Activated naive CD4-positive, alpha-beta T cell (primary cell): Measurements from ENCODE around the gene TMEM214.
"Not testable (repeated sequence)": the region's sequence is repeated elsewhere in the genome, so short reads cannot be mapped to it uniquely, and the experiment has no call there.

Experiments used
- DNase-seq, 4 experiments: peaks; one replicate each; lab custom pipeline; 2025; lab: John Stamatoyannopoulos, UW

Gene TMEM214

GRCh38 chr2:27070653-27071276 is 38.0 kb downstream of the TMEM214 start:
- no peak for DNase-seq

DNA sequence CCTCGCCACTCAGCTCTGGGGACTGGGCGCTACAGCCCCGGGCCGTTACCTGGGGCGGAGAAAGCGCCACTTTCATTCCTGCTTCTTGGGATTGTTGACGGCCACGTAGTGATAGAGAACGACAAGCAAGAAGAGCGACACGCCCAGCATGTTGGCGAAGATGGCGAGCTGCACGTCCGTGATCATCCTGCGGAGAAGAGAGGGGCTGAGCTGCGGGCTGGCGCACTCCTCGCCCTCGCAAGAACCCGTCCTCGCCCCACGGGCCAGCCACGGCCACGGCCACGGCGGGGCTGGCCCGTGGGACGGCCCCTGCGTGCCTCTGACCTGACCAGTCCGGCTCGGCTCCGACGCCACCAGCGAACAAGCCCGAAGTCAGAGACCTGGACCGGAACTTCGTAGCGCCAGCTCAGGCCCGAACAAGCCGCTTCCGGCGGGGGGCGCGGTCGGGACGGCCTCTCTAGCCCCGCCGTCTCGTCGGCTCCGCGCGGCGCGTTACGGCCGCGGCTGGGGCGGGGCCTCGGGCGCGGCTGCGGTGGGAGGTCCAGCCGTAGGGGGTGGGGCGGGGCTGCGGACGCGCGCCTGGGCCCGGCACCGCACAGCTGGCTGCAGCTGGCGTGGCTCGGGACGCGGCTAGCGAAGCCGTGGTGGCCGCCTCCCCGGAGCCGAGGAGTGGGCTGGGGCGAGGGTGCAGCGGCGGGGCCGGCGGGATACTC is 38.7 kb downstream of the TMEM214 start, which contains the start of gene OST4:
OST4 (minus strand) TSS at position 378 of the 713 bp plus-strand sequence.
- DNase-seq: peak; percentile 50 to 88 (median 74)

DNA sequence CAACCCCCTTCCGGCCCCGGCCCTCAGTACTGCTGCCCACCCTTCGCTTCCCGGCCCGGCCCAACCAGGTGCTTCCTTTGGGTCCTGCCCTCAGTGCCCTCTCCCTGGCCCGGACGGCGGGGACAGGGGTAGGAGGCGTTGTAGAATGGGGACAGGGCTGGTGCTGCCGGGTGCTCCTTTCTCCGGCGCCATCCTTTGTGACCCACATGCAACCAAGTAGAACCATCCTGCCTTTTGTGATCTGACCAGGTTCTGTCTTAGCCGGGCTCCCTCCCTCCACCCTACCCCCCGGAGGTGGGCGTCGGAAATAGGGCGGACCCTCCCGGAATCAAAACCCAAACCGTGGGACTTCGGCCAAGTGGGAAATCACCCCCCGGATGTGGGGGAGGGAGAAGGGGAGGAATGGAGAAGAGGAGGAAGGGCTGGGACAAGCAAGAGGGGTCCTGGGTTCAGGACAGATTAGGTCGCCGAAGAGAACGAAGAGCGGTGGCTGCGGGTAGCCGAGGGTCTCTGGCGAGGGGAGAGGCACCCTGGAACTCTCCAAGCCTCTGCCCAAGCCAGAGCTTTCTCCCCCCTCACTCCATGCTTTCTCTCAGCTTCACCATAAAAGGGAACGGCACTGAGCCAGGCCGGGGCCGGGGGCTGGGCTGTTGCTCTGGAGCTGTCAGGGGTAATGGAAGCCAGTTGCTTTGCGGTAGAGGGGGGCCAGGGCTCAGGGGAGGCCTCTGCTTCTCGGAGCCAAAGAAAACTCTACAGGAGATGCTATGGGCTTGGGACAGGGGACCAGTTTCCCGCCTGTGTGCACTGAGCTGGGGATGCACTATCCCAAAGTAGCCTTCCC is 39.4 kb downstream of the TMEM214 start:
- DNase-seq: peak in 1 of 4 experiments; percentile 31

DNA sequence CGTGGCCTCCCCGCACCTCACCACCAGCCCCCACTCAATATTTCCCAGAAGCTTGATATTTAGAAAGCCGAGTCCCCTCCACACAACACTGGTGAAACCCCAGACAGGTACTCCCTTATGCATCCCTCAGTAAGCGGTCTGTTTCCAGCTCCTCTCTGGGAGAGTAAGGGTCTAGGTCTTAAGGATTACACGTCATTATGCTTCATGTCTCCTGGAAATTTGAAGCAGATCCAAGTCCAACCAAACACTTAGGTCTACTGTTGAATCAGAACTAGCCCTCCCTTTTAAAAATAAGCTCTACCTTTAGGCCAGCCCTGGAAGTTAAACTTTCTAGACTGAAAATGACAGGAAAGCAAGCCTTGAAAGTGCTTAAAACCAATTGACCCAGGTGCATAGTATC is 40.2 kb downstream of the TMEM214 start:
- no peak for DNase-seq

GRCh38 chr2:27073782-27074181 is 41.0 kb downstream of the TMEM214 start:
- no peak for DNase-seq

DNA sequence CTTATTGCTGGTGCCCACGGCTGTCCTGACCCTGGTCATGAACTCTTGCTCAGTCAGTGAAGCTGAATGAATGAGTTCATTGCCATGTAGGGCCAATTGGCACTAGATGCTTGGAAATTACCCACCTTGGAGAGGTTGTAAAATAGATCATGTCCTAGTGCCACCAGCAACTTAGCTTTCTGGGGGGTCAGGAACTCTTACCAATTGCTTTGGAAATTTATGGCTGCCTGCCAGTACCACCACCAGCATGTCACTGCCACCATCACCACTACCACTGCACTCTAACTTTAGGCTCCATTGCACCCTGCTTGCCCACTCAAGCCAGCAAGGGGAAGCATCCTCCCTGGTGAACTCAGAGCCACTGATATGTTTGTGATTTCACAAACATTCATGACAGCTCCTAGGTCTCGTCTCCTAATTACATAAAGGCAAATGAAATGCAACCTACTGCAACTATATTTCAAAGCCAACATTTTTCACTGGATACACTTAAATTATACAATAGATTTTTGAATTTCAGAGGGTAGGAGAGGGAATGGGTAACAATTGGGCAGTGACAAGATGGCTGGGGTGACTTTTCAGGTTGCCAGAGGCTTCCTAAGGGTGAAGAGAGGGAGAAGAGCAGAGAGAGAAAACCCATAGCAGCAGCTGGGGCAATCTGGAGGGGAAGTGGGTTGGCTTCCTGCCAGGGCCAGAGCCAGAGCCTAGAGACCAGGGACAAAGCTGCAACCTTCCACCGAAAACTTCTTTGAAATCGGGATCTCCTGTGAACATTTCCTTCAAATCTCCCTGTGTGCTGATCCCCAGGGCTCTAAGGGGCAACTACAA is 42.2 kb downstream of the TMEM214 start:
- peak in 2 of 4 experiments; percentile 19 to 56 for DNase-seq

DNA sequence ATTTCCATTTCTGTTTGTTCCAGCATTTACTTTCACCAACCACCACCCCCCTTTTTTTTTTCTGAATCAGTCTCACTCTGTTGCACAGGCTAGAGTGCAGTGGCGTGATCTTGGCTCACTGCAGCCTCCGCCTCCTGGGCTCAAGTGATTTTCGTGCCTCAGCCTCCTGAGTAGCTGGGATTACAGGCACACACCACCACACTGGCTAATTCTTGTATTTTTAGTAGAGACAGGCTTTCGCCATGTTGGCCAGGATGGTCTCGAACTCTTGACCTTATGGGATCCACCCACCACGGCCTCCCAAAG is 42.8 kb downstream of the TMEM214 start:
- not testable (repeated sequence) for DNase-seq

GRCh38 chr2:27076323-27076722 is 43.6 kb downstream of the TMEM214 start:
- DNase-seq: no peak

- no peak for DNase-seq
These were observed 44.5 kb downstream of the TMEM214 start for GRCh38 chr2:27077231-27077630.

DNA sequence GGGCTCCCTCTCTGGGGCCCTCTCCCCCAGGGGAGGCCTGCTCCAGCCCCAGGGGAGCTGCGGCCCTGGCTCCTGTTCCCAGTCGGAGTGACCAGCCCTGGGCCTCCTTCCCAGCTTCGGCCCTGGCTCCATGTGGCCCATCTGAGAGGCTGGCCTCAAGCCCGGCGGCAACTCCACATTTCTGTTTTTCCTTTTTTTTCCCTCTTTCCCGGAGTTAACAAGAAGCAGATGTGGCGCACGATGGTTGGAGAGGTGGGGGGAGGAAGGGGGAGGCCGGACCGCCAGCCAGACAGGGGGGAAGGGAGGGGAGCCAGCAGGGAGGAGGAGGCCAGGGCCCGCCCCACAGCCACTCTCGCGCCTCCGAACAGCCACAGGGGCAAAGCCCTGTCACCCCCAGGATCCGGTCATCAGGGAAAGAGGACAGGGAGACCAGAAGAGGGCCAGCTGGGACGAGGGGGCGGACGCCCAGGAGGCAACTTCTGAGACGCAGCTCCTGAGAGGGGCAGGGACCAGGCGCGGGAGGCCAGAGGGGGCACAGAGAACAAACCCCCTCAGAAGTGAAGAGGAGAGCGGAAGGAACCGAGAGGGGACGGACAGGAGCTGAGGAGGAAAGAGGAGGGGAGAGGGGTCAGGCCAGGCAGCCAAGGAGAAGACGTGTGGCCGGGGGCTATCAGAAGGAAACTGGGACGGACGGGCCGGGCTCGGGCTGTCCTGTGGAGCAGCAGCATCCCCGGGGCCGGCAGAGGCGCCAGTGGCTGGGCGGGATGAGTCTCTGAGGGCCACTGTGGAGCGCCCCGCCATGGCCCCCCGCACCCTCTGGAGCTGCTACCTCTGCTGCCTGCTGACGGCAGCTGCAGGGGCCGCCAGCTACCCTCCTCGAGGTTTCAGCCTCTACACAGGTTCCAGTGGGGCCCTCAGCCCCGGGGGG is 45.8 kb downstream of the TMEM214 start, which contains the start of gene EMILIN1:
EMILIN1 (plus strand) TSS at position 349 of the 928 bp plus-strand sequence; CDS start at position 800, 451 bp downstream.
- no peak for DNase-seq

- no peak for DNase-seq
These were observed 46.7 kb downstream of the TMEM214 start for GRCh38 chr2:27079233-27080139.

DNA sequence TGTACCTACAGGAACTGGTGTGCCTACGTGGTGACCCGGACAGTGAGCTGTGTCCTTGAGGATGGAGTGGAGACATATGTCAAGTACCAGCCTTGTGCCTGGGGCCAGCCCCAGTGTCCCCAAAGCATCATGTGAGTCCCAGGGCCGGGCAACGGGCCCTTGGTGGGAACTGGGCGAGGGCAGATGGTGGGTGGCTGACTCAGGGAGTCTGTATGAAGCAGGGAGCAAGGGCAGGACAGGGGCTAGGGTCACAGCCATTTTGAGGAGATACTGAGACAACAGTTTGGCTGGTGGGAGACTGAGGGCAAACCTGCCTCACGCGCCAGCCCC is 47.3 kb downstream of the TMEM214 start:
- DNase-seq: no peak

DNA sequence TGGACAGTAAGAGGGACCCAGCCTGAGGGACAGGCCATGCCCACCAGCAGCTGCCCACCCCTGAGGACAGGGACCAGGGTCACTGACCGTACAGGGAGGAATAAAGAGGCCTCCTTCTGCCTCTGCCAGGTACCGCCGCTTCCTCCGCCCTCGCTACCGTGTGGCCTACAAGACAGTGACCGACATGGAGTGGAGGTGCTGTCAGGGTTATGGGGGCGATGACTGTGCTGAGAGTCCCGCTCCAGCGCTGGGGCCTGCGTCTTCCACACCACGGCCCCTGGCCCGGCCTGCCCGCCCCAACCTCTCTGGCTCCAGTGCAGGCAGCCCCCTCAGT is 47.8 kb downstream of the TMEM214 start:
- DNase-seq: no peak

- no peak for DNase-seq
These were observed 49.4 kb downstream of the TMEM214 start for GRCh38 chr2:27081984-27082772.

GRCh38 chr2:27082773-27083409 is 50.1 kb downstream of the TMEM214 start:
- no peak for DNase-seq

- no peak for DNase-seq
These were observed 50.9 kb downstream of the TMEM214 start for GRCh38 chr2:27083410-27084296.

- DNase-seq: no peak
These were observed 51.7 kb downstream of the TMEM214 start for GRCh38 chr2:27084297-27085061.
